HepG2 (cell line): ENCODE results near the gene CLCA2.

Experiments
- BORCS8-MEF2B ChIP-seq: sonication (generic); formaldehyde crosslinking; IDR thresholded peaks from 2 replicates; pipeline ENCODE4 v1.8.0; 2022; ENCODE audit warnings: mild to moderate bottlenecking, missing genetic modification reagents
- CTCF ChIP-seq: sonication (generic); formaldehyde crosslinking; IDR thresholded peaks from 2 replicates; pipeline ENCODE4 v1.5.0; 2020; ENCODE audit warnings: mild to moderate bottlenecking, missing genetic modification reagents, moderate library complexity
- POLR2A ChIP-seq, 2 experiments: IDR thresholded peaks; 2 replicates each; pipeline ENCODE4 v1.6.1; 2011; ENCODE audit warnings: low read depth in 2 of 2, low read length in 2 of 2, mild to moderate bottlenecking in 1 of 2, moderate library complexity in 1 of 2; ENCODE audit not compliant: insufficient read depth in 1 of 2
- ZNF362 ChIP-seq: sonication (generic); formaldehyde crosslinking; IDR thresholded peaks from 2 replicates; pipeline ENCODE4 v1.4.0; 2020; ENCODE audit warnings: missing genetic modification reagents, mild to moderate bottlenecking, borderline replicate concordance
- ZNF782 ChIP-seq: sonication (generic); formaldehyde crosslinking; IDR thresholded peaks from 2 replicates; pipeline ENCODE4 v1.4.0; 2020; ENCODE audit warnings: missing genetic modification reagents, mild to moderate bottlenecking, borderline replicate concordance

- no peak for TF ChIP-seq ZNF782 (CRISPR knock-in tag)
- TF ChIP-seq POLR2A (IDR thresholded peaks at IDR 0.05; ENCODE audit: insufficient read depth in 1 of 2, low read depth in 2 of 2, low read length in 2 of 2) = no peak
- no peak for TF ChIP-seq BORCS8-MEF2B (CRISPR knock-in tag)
- no peak for TF ChIP-seq CTCF (CRISPR knock-in tag)
- no peak for TF ChIP-seq ZNF362 (CRISPR knock-in tag)
Measured at GRCh38 chr1:86450847-86451246, 26.9 kb downstream of the CLCA2 start.
